GM10847 (cell line): ENCODE data around the gene CEP63.

ENCODE experiments used
- POLR2A ChIP-seq: IDR thresholded peaks from 2 replicates; pipeline ENCODE4 v1.6.1; 2011; ENCODE audit not compliant: insufficient read length; ENCODE audit errors: extremely low read depth

CEP63 gene

GRCh38 chr3:134527037-134527436 lies 41.2 kb downstream of the CEP63 start:
- TF ChIP-seq POLR2A = no peak

DNA sequence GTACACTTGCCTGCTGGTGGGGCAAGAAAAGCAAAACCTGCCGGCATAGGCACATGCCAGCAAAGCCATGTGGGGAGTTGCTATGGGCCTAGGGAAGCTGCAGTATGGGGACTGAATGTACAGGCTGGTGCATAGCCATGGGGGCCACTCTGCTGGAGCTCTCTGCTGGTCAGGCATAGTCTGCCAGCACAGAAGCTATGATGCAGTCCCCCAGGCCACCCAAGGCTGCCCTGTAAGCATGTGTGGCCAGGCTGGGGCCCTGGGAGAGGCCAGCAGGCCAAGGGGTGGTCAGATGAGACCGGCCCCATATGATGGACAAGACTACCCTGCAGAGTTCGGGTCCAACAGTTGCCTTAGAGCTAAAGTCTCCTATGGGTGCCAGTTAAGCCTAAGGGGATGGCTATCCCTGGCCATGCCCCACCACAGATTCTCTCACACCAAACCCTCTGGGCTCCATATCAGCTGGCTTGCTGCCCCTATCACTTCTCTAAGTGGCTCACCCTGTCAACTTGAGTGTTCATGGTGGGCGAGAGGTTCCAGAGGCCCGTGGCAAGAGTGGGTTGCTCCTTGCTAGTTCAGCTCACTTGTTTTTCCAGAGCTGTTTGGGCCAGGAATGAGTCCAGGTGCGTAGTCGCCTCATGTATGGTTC lies 41.8 kb downstream of the CEP63 start:
- no peak for TF ChIP-seq POLR2A

GRCh38 chr3:134533493-134533892 lies 47.6 kb downstream of the CEP63 start:
- TF ChIP-seq POLR2A = no peak

- no peak for TF ChIP-seq POLR2A
Observed at GRCh38 chr3:134535186-134535970, 49.5 kb downstream of the CEP63 start.

DNA sequence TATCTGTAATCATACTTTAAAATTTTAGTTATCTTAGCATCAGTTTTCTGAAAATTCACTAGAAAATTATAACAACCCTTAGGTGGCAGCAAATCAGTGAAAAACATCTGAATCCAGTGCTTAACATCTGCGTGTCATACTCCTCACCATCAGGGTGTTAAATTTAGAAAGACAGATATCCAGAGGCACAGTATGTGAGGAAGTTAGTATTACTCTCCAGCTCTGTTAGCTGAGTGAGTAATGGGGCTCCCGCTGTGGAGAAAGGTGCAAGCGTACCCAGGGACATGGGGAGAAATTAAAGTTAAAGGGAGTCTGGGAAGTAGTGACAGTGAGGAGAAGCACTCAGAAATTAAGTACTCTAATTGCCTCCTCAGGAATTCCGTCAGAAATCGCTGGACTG lies 50.9 kb downstream of the CEP63 start:
- TF ChIP-seq POLR2A = no peak

- TF ChIP-seq POLR2A = no peak
Observed at GRCh38 chr3:134542287-134542958, 56.6 kb downstream of the CEP63 start.

- TF ChIP-seq POLR2A = no peak
Observed at GRCh38 chr3:134543113-134543512, 57.3 kb downstream of the CEP63 start.

GRCh38 chr3:134544316-134544715 lies 58.5 kb downstream of the CEP63 start:
- TF ChIP-seq POLR2A = no peak

DNA sequence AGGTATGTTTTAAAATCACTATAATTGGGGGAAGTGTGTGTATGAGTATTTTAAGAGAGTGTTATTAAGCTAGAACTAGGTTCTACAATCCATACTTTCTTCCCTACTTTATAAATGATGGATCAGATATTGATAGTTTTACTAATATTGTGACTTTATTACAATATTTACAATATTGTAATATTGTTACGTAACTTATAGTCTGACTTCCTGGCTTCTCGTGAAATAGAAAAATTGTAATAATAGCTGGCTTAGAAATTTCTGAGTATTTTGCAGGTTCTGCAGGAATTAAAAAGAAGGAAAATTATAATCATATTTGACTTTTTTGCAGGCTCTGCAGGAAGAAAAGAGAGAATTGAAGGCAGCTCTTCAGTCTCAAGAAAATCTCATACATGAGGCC lies 60.0 kb downstream of the CEP63 start:
- no peak for TF ChIP-seq POLR2A

DNA sequence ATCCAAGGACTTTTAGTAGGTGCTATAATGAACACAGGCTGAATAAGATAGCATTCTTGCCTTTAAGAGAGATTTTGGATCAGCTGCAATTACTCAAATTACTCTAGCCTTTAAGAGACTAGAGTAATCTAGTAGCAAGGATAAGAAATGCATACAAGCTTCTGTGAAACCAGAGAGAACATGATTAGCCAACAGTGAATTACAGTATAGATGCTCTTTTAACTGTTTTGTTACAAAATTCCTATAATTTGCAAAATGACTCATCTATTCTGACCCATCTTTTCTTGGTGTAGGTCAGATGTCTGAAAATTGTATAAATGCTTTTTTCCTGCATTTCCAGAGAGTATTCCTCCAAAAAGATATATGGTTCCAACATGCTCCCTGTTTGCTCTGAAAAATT lies 66.9 kb downstream of the CEP63 start:
- TF ChIP-seq POLR2A = no peak

DNA sequence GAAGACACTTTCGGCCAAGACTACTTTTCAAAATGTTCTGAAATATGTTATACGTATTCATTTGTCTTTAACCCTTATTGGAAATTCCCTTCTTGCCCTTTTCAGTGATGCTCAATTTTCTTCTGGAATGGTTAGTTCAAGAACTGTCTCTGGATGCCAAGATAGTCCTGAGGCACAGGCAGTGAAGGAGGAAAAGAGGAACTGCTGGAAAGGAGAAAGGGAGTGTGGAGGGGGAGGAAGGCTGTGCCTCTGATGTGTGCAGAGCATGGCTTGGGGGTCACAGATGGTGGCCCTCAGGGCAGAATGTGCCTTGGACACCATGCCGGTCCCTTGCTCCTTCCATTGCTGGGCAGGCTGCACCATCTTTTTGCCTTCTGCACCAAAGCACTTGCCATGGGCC lies 73.7 kb downstream of the CEP63 start:
- TF ChIP-seq POLR2A = no peak

GRCh38 chr3:134562055-134562454 lies 76.2 kb downstream of the CEP63 start:
- TF ChIP-seq POLR2A = no peak

DNA sequence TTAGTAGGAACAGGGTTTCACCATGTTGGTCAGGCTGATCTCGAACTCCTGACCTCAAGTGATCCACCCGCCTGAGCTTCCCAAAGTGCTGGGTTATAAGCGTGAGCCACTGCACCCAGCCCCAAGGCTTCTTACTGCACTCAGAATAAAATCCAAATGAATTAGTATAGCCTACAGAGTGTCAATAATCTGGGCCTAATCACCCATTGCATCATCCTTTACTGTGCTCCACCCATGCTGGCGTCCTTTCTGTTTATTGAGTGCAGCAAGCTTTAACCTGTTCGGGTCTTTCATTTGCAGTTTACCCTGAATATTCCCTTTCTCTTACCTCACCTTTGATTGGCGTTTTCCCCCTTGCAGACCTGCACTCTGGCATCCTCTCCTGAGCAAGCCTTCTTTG lies 77.7 kb downstream of the CEP63 start:
- TF ChIP-seq POLR2A = no peak

DNA sequence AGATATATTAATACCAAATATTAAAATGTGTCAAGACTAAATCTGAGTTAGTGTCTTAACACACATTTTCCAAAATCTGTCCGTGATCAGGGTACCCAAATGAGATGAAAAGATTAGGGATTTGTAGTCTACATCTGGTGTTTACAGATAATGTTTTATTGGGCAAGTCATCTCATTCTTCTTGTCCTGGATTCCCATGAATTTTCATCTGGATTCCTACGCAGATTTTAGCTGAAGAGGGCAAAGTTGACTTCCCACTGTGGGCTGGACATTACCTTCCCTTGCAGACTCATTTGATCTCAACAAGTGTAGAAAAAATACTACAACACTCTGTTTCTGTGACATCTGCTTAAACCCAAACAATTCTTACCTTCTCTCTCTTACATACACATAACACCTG lies 79.1 kb downstream of the CEP63 start:
- no peak for TF ChIP-seq POLR2A

DNA sequence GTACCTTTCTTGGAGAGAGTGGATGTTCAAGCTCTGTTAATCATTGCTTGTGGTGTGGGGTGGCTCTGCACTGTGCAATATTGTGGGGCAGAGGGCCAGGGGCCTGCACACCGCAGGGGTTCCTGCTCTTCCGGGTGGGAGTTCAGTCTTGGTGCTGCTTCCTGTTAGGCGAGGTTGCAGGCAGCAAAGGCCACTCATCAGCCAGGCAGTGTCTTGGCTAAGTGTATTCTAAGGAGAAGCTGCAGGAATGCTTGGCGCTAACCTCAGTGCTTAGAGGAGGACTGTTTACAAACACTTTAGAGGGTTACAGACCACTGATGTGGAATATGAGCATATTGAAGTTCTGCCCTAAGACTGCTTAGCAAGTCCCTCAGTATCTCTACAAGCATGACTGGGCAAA lies 81.7 kb downstream of the CEP63 start:
- no peak for TF ChIP-seq POLR2A

DNA sequence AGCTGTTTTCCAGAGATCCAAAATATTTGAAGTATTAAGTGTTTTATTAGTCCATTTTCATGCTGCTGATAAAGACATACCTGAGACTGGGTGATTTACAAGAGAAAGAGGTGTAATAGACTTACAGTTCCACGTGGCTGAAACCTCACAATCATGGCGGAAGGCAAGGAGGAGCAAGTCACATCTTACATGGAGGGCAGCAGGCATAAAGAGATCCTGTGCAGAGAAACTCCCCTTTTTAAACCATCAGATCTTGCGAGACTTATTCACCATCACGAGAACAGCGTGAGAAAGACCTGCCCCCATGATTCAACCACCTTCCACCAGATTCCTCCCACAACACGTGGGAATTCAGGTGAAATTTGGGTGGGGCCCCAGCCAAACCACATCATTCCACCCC lies 82.9 kb downstream of the CEP63 start:
- no peak for TF ChIP-seq POLR2A

DNA sequence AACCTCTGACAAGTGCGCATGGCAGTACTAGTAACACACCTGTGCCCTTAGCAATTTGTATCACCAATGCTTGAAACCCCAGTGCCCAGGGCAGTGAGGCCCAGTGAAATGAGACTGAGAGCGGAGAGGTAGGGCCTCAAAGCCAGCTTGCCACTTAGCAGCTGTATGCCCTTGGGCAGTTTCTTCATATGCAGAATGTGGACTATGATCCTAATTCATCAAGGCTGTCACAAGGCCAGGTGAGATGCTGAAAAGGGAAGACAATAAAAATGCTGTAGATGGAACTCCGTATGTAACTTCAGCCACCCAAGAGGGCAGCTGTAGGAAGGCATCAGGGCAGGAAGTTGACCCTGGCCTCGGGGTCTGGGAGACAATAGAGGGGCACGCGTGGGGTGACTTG lies 90.6 kb downstream of the CEP63 start:
- TF ChIP-seq POLR2A = no peak

- TF ChIP-seq POLR2A = no peak
Observed at GRCh38 chr3:134576831-134577230, 91.0 kb downstream of the CEP63 start.
